ENCODE measurements around the gene C18orf63. TPM values are rescaled to one million over a fixed set of nuclear protein-coding genes. Genes with fewer than 3 reads are reported as not detected.
"Not testable (repeated sequence)": the region's sequence is repeated elsewhere in the genome, so short reads cannot be mapped to it uniquely, and the experiment has no call there.

C18orf63 gene
- total and polyA plus RNA-seq, 8 donors, result 0.16 to 0.26 TPM; not detected in 6

- DNase-seq (no peak), ATAC-seq (peak; percentile 94)
- H3K27ac ChIP-seq, result no peak overlapping the region
- TF ChIP-seq CTCF (IDR thresholded peaks at IDR 0.05), result peak in 1 of 2 donors; percentile 51
- intact Hi-C loops (cut with DNase I), result no loop called here
- no peak overlapping the region for H3K4me3 ChIP-seq
- no peaks in the 10 kb centered on the region for H3K4me1 ChIP-seq
- no peaks in the 10 kb centered on the region for H3K27me3 ChIP-seq
- H3K36me3 ChIP-seq, result no peaks in the 10 kb centered on the region
- H3K9me3 ChIP-seq, result no peaks in the 10 kb centered on the region
Measured at GRCh38 chr18:74310411-74310810, 5.2 kb upstream of the C18orf63 start.

DNA sequence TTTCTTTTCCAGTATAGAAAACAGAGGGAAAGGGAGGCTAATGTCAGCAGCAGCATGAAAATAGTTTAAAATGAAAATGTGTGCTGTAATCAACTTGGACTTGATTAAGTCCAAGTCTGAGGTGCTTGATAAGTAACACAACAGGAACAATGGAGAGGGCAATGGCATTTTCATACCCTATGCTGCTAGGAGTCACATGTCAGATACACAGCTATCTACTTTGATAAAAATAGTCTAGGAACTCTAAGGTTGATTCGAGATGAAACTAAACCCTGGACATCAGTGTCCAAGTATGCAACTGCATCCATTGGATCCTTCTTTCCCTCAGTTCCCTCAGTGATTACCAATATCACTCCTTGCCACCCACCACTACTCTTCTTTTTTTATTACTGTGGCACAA lies 4.6 kb upstream of the C18orf63 start:
- H3K4me3 ChIP-seq, result no peak overlapping the region
- H3K27ac ChIP-seq, result no peak overlapping the region
- H3K4me1 ChIP-seq, result no peaks in the 10 kb centered on the region
- H3K36me3 ChIP-seq, result no peaks in the 10 kb centered on the region
- no peak for ATAC-seq
- H3K27me3 ChIP-seq, result no peaks in the 10 kb centered on the region
- intact Hi-C loops (cut with DNase I), result no loop called here
- DNase-seq, result no peak
- no peaks in the 10 kb centered on the region for H3K9me3 ChIP-seq
- no peak for TF ChIP-seq CTCF (IDR thresholded peaks at IDR 0.05)

DNA sequence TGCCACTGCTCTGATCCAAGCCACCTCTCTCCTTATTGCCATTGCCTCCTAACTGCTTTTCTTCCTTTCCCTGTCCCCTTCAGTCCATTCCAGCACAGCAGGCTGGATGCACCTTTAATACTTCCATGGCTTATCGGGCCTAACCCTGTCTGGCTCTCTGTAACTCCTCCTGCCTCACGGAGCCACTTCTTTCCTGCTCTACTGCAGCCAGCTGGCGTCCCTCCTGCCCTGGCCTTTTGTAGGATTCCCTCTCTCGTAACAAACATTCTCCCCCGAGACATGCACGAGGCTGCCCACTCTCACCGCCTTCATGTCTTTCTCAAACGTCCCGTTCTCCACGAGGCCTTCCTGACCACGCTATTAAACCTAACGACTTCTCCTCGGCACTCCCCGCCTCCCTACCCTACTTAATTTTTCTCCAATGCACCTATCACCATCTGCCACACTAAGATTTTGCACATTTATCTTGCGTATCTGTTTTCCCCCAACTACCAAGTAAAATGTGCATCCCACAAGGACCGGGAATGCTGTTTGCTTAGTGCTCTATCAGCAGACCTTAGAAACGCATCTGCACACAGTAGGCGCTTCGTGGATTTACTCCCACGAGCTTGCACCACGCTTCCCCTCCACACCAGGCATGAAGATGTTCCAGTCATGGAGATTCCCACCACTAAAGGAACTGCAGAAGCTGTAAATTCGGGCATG lies 728 bp upstream of the C18orf63 start:
- Histone ChIP-seq H3K36me3 (no peaks in the 10 kb centered on the region), H3K4me3 (no peak overlapping the region), H3K4me1 (no peaks in the 10 kb centered on the region), H3K9me3 (no peaks in the 10 kb centered on the region), H3K27me3 (no peaks in the 10 kb centered on the region), H3K27ac (no peak overlapping the region)
- no peak for DNase-seq
- no peak for TF ChIP-seq CTCF (IDR thresholded peaks at IDR 0.05)
- ATAC-seq, result no peak
- intact Hi-C loops (cut with DNase I), result no loop called here

GRCh38 chr18:74316257-74317170 lies 875 bp downstream of the C18orf63 start:
- DNase-seq (peak in 1 of 4 donors; percentile 55), ATAC-seq (peak; percentile 91)
- Histone ChIP-seq H3K9me3 (no peaks in the 10 kb centered on the region), H3K27ac (no peak overlapping the region), H3K4me3 (no peak overlapping the region), H3K27me3 (no peaks in the 10 kb centered on the region), H3K4me1 (no peaks in the 10 kb centered on the region), H3K36me3 (no peaks in the 10 kb centered on the region)
- intact Hi-C loops (cut with DNase I), result no loop called here
- no peak for TF ChIP-seq CTCF (IDR thresholded peaks at IDR 0.05)

- DNase-seq, result no peak
- TF ChIP-seq CTCF (IDR thresholded peaks at IDR 0.05), result no peak
Measured at GRCh38 chr18:74326231-74326630, 10.6 kb downstream of the C18orf63 start.

GRCh38 chr18:74326791-74327190 lies 11.2 kb downstream of the C18orf63 start:
- not testable (repeated sequence) for ATAC-seq

More at GRCh38 chr18:74326231-74326630, 10.6 kb downstream of the C18orf63 start:
- H3K27ac ChIP-seq, result no peak overlapping the region
- H3K4me3 ChIP-seq, result no peak overlapping the region
- intact Hi-C loops (cut with DNase I), result no loop called here
- H3K27me3 ChIP-seq, result no peaks in the 10 kb centered on the region
- no peaks in the 10 kb centered on the region for H3K36me3 ChIP-seq
- H3K9me3 ChIP-seq, result no peaks in the 10 kb centered on the region
- H3K4me1 ChIP-seq, result no peaks in the 10 kb centered on the region
- ATAC-seq, result no peak

More at GRCh38 chr18:74326791-74327190, 11.2 kb downstream of the C18orf63 start:
- H3K36me3 ChIP-seq; intact Hi-C loops (cut with DNase I); DNase-seq; H3K27me3 ChIP-seq; H3K4me3 ChIP-seq; H3K4me1 ChIP-seq; H3K27ac ChIP-seq; H3K9me3 ChIP-seq: not testable (repeated sequence)

Measured in left lung (tissue), 10 donors.